ENCODE results near the gene PDZD4.

GRCh38 chrX:153804100-153804595 lies 26.2 kb downstream of the PDZD4 start:
- TF ChIP-seq, protein P1, sequence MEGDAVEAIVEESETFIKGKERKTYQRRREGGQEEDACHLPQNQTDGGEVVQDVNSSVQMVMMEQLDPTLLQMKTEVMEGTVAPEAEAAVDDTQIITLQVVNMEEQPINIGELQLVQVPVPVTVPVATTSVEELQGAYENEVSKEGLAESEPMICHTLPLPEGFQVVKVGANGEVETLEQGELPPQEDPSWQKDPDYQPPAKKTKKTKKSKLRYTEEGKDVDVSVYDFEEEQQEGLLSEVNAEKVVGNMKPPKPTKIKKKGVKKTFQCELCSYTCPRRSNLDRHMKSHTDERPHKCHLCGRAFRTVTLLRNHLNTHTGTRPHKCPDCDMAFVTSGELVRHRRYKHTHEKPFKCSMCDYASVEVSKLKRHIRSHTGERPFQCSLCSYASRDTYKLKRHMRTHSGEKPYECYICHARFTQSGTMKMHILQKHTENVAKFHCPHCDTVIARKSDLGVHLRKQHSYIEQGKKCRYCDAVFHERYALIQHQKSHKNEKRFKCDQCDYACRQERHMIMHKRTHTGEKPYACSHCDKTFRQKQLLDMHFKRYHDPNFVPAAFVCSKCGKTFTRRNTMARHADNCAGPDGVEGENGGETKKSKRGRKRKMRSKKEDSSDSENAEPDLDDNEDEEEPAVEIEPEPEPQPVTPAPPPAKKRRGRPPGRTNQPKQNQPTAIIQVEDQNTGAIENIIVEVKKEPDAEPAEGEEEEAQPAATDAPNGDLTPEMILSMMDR (IDR thresholded peaks at IDR 0.05), result no peak
- TF ChIP-seq POLR2A (IDR thresholded peaks at IDR 0.05) (no peak), EP300 (IDR thresholded peaks at IDR 0.05) (no peak)
